Transverse colon (tissue), 4 donors: ENCODE data around the gene MTHFD1L. TPM values are rescaled to one million over a fixed set of nuclear protein-coding genes. Genes with fewer than 3 reads are reported as not detected.
A peak's percentile ranks its signal among the peaks of the same experiment; 100 is the strongest.

Experiments
- DNase-seq: peaks from one replicate; pipeline ENCODE4 v3.0.0-alpha.2; 2019
- H3K27ac ChIP-seq, 4 donors: fragments of 200-600 bp; sonication (generic); 2 replicates each; pipeline ENCODE4 v1.5.1; 2016 to 2018; ENCODE audit warnings: inconsistent platforms in 4 of 4
- H3K27me3 ChIP-seq: fragments of 200-600 bp; sonication (generic); 2 replicates; pipeline ENCODE4 v1.5.1; 2017; ENCODE audit warnings: inconsistent platforms
- H3K36me3 ChIP-seq, 4 donors: fragments of 200-600 bp; sonication (generic); 2 replicates each; pipeline ENCODE4 v1.5.1; 2017 to 2019; ENCODE audit warnings: inconsistent platforms in 4 of 4
- H3K4me1 ChIP-seq, 4 donors: fragments of 200-600 bp; sonication (generic); 2 replicates each; pipeline ENCODE4 v1.5.1; 2017 to 2020; ENCODE audit warnings: inconsistent platforms in 4 of 4
- H3K4me3 ChIP-seq, 4 donors: fragments of 200-600 bp; sonication (generic); 1 replicate in 1 of 4; 2 replicates in 3 of 4; pipeline versions ENCODE4 v1.5.1 to v1.6.1; 2017 to 2019; ENCODE audit warnings: inconsistent platforms in 4 of 4
- H3K9me3 ChIP-seq, 2 donors: fragments of 200-600 bp; sonication (generic); 2 replicates each; pipeline ENCODE4 v1.5.1; 2017 to 2019; ENCODE audit warnings: inconsistent platforms in 2 of 2
- CTCF ChIP-seq, 5 experiments: fragments of 200-600 bp in 3 of 5; fragments of 450-650 bp in 2 of 5; sonication (generic) in 3 of 5; IDR thresholded peaks; 1 replicate in 2 of 5; 2 replicates in 3 of 5; pipeline ENCODE4 v1.5.1; 2016 to 2017; ENCODE audit warnings: antibody characterized with exemption in 5 of 5, inconsistent platforms in 3 of 5, mild to moderate bottlenecking in 2 of 5, moderate library complexity in 1 of 5
- EP300 ChIP-seq: sonication (generic); formaldehyde crosslinking; IDR thresholded peaks from one replicate; pipeline ENCODE4 v1.6.1; 2017; ENCODE audit warnings: antibody characterized with exemption, low read depth
- POLR2A ChIP-seq: fragments of 450-650 bp; IDR thresholded peaks from one replicate; pipeline ENCODE4 v1.6.1; 2016; ENCODE audit warnings: antibody characterized with exemption, mild to moderate bottlenecking, moderate library complexity
- POLR2AphosphoS5 ChIP-seq, 3 donors: sonication (generic); formaldehyde crosslinking; IDR thresholded peaks; one replicate each; pipeline ENCODE4 v1.6.1; 2016; ENCODE audit warnings: antibody characterized with exemption in 3 of 3
- WGBS, 2 donors: methylation state at CpG; one replicate each; pipeline ENCODE4 v1.1.5; 2018; ENCODE audit warnings: low coverage in 1 of 2; 5-methylcytosine and 5-hydroxymethylcytosine counted together
- in situ Hi-C, 4 donors: fragments of 200-750 bp; cut with MboI; loops; one replicate each; pipeline versions ENCODE4 v1.15.0 to v1.15.1; 2017; ENCODE audit warnings: low sequenced_read_pairs in 3 of 4, low pct_ligation_motif_present in 1 of 4, low pct_unique_long_range_greater_than_20kb in 1 of 4
- intact Hi-C: fragments of 100-400 bp; cut with DNase I; formaldehyde crosslinking; loops from one replicate; pipeline ENCODE4 v1.15.1; 2023; ENCODE audit warnings: low total_unique reads
- total RNA-seq, 4 donors: library from RNA; depleted of rRNA; stranded (reverse); fragments of >200 nt; gene quantifications; one replicate each; pipeline ENCODE4 v1.1.0, GENCODE V29; 2016

Gene MTHFD1L
- total RNA-seq, 4 donors from 2014 or later = 0.82 to 10.1 (median 5.4) TPM

- no peak for TF ChIP-seq CTCF (IDR thresholded peaks at IDR 0.05)
- no peak for TF ChIP-seq EP300
- TF ChIP-seq POLR2A = no peak
- Histone ChIP-seq H3K4me3 (no peak overlapping the region), H3K36me3 (no peaks in the 10 kb centered on the region), H3K27ac (no peak overlapping the region), H3K4me1 (peaks cover 0 to 20% (median 13%) of the 10 kb centered on the region in 4 donors), H3K27me3 (no peaks in the 10 kb centered on the region), H3K9me3 (no peaks in the 10 kb centered on the region)
- no peak for DNase-seq
- intact Hi-C loops (no loop called here), in situ Hi-C loops (no loop called here)
- WGBS, 2 donors = 87 to 90% methylated on average over 3 to 7 of the region's 7 CpGs
Measured at GRCh38 chr6:150863213-150863928, 2.1 kb upstream of the MTHFD1L start.

GRCh38 chr6:150865043-150865405 is 478 bp upstream of the MTHFD1L start:
- no peak for DNase-seq
- Histone ChIP-seq H3K27ac (peak overlapping the region; percentile 82 to 93 (median 89)), H3K4me3 (peak overlapping the region; percentile 58 to 91 (median 76)), H3K27me3 (no peaks in the 10 kb centered on the region), H3K36me3 (no peaks in the 10 kb centered on the region), H3K9me3 (no peaks in the 10 kb centered on the region), H3K4me1 (peaks cover 0 to 16% (median 13%) of the 10 kb centered on the region in 4 donors)
- no peak for TF ChIP-seq POLR2A
- TF ChIP-seq CTCF (IDR thresholded peaks at IDR 0.05) = no peak
- no peak for TF ChIP-seq POLR2AphosphoS5 (IDR thresholded peaks at IDR 0.05)
- TF ChIP-seq EP300 = no peak
- WGBS, 2 donors = 0 to 12% methylated on average over 1 to 5 of the region's 5 CpGs
- in situ Hi-C loops = no loop called here
- intact Hi-C loops = no loop called here

- in situ Hi-C loops (no loop called here), intact Hi-C loops (no loop called here)
- peak overlapping the region; percentile 58 to 91 (median 76) for H3K4me3 ChIP-seq
- H3K27ac ChIP-seq = peak overlapping the region; percentile 82 to 93 (median 89)
- TF ChIP-seq CTCF (IDR thresholded peaks at IDR 0.05) = no peak
- TF ChIP-seq EP300 = no peak
- no peak for TF ChIP-seq POLR2A
- TF ChIP-seq POLR2AphosphoS5 (IDR thresholded peaks at IDR 0.05) = peak; percentile 56 to 64 (median 57)
- H3K36me3 ChIP-seq = no peaks in the 10 kb centered on the region
- DNase-seq = peak; percentile 79
- H3K4me1 ChIP-seq = peaks cover 0 to 16% (median 13%) of the 10 kb centered on the region in 4 donors
- no peaks in the 10 kb centered on the region for H3K27me3 ChIP-seq
- 4 to 11% methylated on average over 6 to 85 of the region's 95 CpGs for WGBS, 2 donors
- no peaks in the 10 kb centered on the region for H3K9me3 ChIP-seq
Measured at GRCh38 chr6:150866147-150866990, 867 bp downstream of the MTHFD1L start.

DNA sequence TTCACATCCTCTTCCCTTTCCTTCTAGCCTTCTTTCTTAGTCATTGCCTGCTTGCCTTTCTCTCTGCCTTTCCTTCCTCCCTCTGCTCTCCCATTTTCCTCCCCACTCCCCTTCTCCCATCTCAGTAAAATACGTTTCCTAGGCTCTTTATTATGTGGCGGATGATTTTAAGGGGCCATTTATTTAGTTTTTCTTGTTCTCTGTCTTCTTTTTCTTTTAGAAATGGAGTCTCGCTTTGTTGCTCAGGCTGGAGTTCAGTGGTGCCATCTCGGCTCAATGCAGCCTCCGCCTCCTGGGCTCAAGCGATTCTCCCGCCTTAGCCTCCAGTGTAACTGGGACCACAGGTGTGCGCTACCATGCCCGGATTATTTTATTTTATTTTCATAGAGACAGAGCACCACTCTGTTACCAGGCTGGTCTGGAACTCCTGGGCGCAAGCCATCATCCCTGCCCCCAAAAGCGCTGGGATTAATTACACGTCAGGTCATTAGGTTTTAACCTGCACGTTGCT is 1.5 kb downstream of the MTHFD1L start:
- peak overlapping the region in 3 of 4 donors; percentile 58 to 82 (median 70) for H3K4me3 ChIP-seq
- H3K36me3 ChIP-seq = no peaks in the 10 kb centered on the region
- WGBS, 2 donors = 67 to 73% methylated on average over 9 to 13 of the region's 13 CpGs
- peak overlapping the region; percentile 82 to 93 (median 89) for H3K27ac ChIP-seq
- H3K27me3 ChIP-seq = no peaks in the 10 kb centered on the region
- in situ Hi-C loops = no loop called here
- peaks cover 0 to 16% (median 13%) of the 10 kb centered on the region in 4 donors for H3K4me1 ChIP-seq
- TF ChIP-seq POLR2AphosphoS5 (IDR thresholded peaks at IDR 0.05) = no peak
- no peak for TF ChIP-seq EP300
- DNase-seq = no peak
- H3K9me3 ChIP-seq = no peaks in the 10 kb centered on the region
- intact Hi-C loops = no loop called here
